ENCODE measurements around the gene AK9.
A peak's percentile ranks its signal among the peaks of the same experiment; 100 is the strongest.
"Not testable (repeated sequence)": the region's sequence is repeated elsewhere in the genome, so short reads cannot be mapped to it uniquely, and the experiment has no call there.

AK9 gene

DNA sequence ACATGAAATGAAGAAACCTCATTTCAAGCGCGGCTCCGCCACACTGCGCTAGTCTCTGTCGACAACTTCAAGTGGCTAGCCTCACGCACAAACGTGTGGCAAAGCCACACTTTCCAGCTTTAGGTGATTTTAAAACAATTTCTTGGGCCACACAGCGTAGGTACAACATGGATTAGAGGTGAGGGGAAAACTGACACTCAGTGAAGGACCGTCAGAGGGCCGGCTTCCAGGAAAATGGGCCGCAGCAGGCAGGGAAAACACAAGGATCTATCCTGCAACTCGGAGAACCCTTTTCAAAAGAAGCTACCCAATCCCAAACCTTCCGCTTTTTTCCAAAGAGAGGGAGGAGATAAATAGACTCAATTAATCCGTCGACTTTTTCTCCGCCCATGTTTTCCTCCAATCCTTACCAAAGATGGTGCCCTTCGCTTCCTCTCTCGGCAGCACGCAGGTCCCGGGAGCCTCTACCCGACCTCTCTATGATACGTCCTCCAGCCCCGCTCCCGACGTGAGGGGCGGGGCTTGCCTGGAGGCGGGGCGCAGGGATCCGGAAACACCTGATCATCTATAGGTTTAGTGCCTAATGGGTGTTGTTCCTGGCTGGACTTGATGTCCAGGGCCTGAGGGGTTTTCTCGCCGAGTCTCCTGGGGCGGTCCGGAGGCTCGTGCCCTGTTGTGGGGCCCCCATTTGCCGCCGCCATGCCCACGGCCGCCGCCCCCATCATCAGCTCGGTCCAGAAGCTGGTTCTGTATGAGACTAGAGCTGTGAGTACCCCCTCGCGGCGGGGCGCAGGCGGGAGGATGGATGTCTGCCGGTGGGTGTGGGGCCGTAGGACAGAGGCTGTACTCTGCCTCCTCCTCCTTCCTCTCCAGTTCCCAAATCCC is at the start of gene AK9, which contains the start of gene FIG4:
Gene AK9, minus strand, starts transcription at position 466 of the 885 bp plus-strand sequence. CDS start 15,457 bp downstream, outside the sequence.
Gene FIG4, plus strand, starts transcription at position 560 of the 885 bp plus-strand sequence. Its CDS starts 140 bp downstream, at position 700.
- DNase-seq = peak; percentile 68

DNA sequence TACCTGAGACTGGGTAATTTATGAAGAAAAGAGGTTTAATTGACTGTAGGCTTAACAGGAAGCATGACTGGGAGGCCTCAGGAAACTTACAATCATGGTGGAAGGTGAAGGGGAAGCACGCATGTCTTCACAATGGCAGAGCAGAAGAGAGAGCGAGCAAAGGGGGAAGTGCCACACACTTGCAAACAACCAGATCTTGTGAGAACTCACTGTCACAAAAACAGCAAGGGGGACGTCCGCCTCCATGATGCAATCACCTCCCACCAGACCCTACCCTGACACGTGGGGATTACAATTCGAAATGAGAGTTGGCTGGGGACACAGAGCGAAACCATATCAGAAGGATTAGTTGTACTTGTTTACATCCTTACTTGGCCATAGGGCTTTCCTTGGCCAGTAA is 49.8 kb upstream of the AK9 start:
- DNase-seq = no peak

GRCh38 chr6:109739686-109740085 is 48.7 kb upstream of the AK9 start:
- DNase-seq = no peak

- no peak for DNase-seq
Measured at GRCh38 chr6:109738667-109739066, 47.7 kb upstream of the AK9 start.

DNA sequence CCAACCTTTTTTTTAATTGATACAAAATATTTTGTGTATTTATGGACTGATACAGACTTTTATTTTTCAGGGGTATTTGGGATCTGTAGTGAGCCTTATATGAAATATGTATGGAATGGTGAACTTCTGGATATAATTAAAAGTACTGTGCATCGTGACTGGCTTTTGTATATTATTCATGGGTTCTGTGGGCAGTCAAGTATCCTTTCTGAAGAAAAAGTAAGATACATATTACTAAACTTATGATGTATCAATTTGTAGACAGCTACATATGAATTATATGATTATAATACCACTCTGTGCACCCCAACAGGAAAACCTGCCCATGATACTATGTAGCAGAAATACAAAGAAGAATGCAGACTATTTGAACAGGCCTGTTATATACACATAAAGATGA is 47.3 kb upstream of the AK9 start:
- no peak for DNase-seq

DNA sequence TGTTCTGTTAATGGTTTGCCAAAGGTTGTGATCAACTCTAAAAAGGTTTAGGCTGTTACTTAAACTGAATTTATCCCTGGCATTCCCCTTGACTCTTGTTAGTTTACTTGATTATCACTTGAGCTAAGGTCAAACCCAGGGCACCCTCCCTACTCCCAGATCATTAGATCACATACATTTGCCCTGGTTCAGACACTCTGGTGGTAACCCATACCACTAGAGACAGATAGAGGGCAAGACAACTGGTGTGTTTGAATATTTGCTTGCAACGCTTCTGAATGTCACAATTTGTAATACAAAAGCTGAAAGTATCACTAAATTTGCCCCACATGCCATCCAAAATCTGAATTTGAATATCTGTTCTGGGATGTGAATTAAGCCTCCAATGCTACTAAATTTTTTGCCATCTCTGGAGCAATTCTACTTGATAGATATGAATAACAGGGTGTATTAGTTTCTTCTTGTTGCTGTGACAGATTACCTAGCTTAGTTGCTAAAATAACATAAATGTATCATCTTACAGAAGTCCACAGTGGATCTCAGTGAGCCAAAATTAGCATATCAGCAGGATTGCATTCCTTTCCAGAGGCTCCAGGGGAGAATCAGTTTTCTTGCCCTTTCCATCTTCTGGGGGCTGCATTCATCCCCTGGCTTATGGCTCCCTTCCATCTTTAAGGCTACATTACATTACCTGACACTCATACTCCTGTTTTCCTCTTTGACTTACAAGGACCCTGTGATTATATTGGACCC is 45.4 kb upstream of the AK9 start:
- DNase-seq = no peak

DNA sequence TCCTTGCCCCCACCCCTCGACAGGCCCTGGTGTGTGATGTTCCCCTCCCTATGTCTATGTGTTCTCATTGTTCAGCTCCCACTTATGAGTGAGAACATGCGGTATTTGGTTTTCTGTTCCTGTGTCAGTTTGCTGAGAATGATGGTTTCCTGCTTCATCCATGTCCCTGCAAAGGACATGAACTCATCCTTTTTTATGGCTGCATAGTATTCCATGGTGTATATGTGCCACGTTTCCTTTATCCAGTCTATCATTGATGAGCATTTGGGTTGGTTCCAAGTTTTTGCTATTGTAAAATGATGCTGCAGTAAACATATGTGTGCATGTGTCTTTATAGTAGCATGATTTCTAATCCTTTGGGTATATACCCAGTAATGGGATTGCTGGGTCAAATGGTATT is 34.2 kb upstream of the AK9 start:
- DNase-seq = not testable (repeated sequence)

GRCh38 chr6:109722564-109723254 is 31.7 kb upstream of the AK9 start:
- no peak for DNase-seq

- no peak for DNase-seq
Measured at GRCh38 chr6:109722011-109722410, 31.0 kb upstream of the AK9 start.

GRCh38 chr6:109720311-109720710 is 29.3 kb upstream of the AK9 start:
- DNase-seq = no peak

DNA sequence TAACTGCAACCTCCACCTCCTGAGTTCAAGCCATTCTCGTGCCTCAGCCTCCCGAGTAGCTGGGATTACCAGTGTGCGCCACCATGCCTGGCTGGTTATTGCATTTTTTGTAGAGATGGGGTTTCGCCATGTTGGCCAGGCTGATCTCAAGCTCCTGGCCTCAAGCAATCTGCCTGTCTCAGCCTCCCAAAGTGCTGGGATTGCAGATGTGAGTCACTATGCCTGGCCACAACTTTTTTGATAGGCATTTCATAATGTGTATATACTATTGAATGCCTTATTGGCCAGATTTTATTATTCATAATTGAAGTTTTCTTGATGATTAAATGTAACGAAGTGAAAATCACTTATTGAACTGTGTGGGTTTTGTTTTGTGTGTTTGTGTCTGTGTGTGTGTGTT is 28.0 kb upstream of the AK9 start:
- DNase-seq = no peak

DNA sequence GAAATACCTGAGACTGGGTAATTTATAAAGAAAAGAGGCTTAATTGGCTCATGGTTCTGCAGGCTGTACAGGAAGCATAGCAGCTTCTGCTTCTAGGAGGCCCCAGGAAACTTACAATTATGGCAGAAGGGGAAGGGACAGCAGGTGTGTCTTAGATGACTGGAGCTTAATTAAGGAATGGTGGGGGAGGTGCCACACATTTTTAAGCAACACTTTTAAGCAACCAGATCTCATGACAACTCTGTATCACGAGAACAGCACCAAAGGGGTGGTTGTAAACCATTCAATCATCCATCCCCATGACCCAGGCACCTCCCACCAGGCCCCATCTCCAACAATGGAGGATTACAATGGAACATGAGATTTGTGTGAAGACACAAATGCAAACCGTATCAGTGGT is 27.0 kb upstream of the AK9 start:
- no peak for DNase-seq

- no peak for DNase-seq
Measured at GRCh38 chr6:109715616-109716015, 24.6 kb upstream of the AK9 start.

- DNase-seq = no peak
Measured at GRCh38 chr6:109714611-109715010, 23.6 kb upstream of the AK9 start.

- no peak for DNase-seq
Measured at GRCh38 chr6:109714166-109714565, 23.2 kb upstream of the AK9 start.

- no peak for DNase-seq
Measured at GRCh38 chr6:109713097-109713496, 22.1 kb upstream of the AK9 start.

DNA sequence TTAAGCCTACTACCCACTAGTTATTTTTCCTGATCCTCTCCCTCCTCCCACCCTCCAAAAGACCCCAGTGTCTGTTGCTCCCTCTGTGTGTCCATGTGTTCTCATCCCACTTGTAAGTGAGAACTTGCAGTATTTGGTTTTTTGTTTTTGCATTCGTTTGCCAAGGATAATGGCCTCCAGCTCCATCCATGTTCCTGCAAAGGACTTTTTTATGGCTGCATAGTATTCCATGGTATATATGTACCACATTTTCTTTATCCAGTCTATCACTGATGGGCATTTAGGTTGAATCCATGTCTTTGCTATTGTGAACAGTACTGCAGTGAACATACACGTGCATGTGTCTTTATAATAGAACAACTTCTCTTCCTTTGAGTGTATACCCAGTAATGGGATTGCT is 17.1 kb upstream of the AK9 start:
- DNase-seq = not testable (repeated sequence)

GRCh38 chr6:109706513-109706912 is 15.5 kb upstream of the AK9 start:
- no peak for DNase-seq

GRCh38 chr6:109705258-109705657 is 14.3 kb upstream of the AK9 start:
- peak; percentile 15 for DNase-seq

DNA sequence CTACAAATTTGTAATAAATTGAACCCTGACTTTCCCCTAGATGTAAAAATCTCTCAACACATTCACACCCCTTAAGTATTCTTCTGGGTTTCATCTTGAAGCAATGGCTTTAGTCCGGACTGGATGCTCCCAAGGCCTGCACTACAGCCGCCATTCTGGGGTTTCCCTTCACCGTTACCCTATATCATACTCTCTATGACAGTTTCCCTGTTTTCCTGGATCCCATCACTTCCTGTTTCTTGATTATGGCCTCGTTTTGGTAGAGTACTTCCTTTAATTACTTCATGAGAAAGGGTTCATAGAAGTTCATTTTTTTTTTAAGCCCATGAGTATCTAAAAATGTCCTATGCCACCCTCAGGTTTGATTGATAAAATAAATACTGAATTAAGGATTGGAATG is 11.8 kb upstream of the AK9 start:
- no peak for DNase-seq

GRCh38 chr6:109701774-109702173 is 10.8 kb upstream of the AK9 start:
- no peak for DNase-seq

- no peak for DNase-seq
Measured at GRCh38 chr6:109701221-109701620, 10.2 kb upstream of the AK9 start.

DNA sequence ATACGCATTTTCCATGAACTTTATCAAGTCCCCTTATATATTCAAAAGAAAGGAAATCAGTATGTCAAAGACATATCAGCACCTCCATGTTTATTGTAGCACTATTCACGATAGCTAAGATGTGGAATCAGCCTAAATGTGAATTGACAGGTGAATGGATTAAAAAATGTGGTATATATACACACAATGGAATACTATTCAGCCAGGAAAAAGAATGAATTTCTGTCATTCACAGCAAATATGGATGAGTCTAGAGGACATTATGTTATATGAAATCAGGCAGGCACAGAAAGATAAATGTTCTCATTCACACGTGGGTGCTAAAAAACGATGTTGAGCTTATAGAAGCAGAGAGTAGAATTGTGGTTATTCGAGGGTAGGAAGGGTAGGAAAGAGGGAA is 5.4 kb upstream of the AK9 start:
- no peak for DNase-seq
